NB4 (cell line): Measurements from ENCODE around the gene TOGARAM2.

Experiments
- CTCF ChIP-seq: IDR thresholded peaks from one replicate; pipeline ENCODE4 v1.5.1; 2012; ENCODE audit warnings: low read depth, low read length
- MYC ChIP-seq: IDR thresholded peaks from 2 replicates; pipeline ENCODE4 v1.6.1; 2011; ENCODE audit warnings: low read depth, low read length
- POLR2A ChIP-seq: IDR thresholded peaks from 2 replicates; pipeline ENCODE4 v1.6.1; 2011; ENCODE audit warnings: mild to moderate bottlenecking; ENCODE audit not compliant: insufficient read length; ENCODE audit errors: extremely low read depth
- TF ChIP-seq, protein P1 (sequence below): IDR thresholded peaks from 2 replicates; pipeline ENCODE4 v1.6.1; 2011; ENCODE audit warnings: low read depth, low read length

- no peak for TF ChIP-seq POLR2A
- no peak for TF ChIP-seq CTCF
- no peak for TF ChIP-seq MYC
- TF ChIP-seq, protein P1, sequence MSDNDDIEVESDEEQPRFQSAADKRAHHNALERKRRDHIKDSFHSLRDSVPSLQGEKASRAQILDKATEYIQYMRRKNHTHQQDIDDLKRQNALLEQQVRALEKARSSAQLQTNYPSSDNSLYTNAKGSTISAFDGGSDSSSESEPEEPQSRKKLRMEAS, result no peak
These were observed 5.4 kb upstream of the TOGARAM2 start for GRCh38 chr2:28975671-28976070.
